Progenitor cell of endocrine pancreas (in vitro differentiated cells): Measurements from ENCODE around the gene FYB2. TPM values are rescaled to one million over a fixed set of nuclear protein-coding genes. Genes with fewer than 3 reads are reported as not detected.

Source experiments
- DNase-seq: peaks from one replicate; pipeline ENCODE4 v3.0.0; 2021; ENCODE audit warnings: low spot score; ENCODE audit not compliant: unreplicated experiment
- H3K27ac Mint-ChIP-seq: 2 replicates; pipeline ENCODE4 v1.8.0; 2021; ENCODE audit warnings: mild to moderate bottlenecking, moderate library complexity, mixed read lengths
- H3K27me3 Mint-ChIP-seq: 2 replicates; pipeline ENCODE4 v1.8.0; 2021; ENCODE audit warnings: mixed read lengths
- H3K36me3 Mint-ChIP-seq: 2 replicates; pipeline ENCODE4 v1.8.0; 2022; ENCODE audit warnings: mixed read lengths; ENCODE audit not compliant: insufficient read depth
- H3K4me1 Mint-ChIP-seq: 2 replicates; pipeline ENCODE4 v1.8.0; 2021; ENCODE audit warnings: low read depth, mixed read lengths
- H3K4me3 Mint-ChIP-seq: 2 replicates; pipeline ENCODE4 v1.8.0; 2021; ENCODE audit warnings: low read depth, mild to moderate bottlenecking, moderate library complexity, mixed read lengths
- H3K9me3 Mint-ChIP-seq: 2 replicates; pipeline ENCODE4 v1.8.0; 2021; ENCODE audit warnings: low read depth, mixed read lengths
- total RNA-seq: library from RNA; stranded (reverse); gene quantifications from 2 replicates; pipeline ENCODE4 v1.2.1, GENCODE V29; 2021
- TF ChIP-seq, protein P1 (sequence below): fragments of 200-600 bp; sonication (generic); IDR thresholded peaks from one replicate; pipeline ENCODE4 v1.5.0; 2021; ENCODE audit warnings: antibody characterized with exemption, mild to moderate bottlenecking; ENCODE audit not compliant: unreplicated experiment

The FYB2 gene
- total RNA-seq, 1 donor from 2014 or later = 9.6 TPM

DNA sequence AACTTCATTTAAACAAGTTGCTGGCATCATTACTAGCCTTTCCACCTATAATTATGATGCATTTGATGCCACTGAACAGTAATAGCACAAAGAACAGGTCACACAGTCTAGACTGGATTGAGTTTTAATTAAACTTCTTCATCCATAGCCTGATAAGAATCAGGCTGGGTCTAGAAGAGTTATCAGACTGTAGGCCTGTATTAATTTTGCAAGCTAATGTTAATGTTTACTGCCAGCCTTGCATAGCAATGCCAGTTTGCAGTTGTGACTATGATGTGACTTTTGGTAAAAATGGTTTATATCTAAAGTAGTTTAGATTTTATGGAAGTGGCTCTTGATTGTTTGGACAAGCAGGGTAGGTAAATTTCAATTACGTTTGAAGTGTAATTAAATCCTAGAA is 106.1 kb downstream of the FYB2 start:
- peaks cover 3% of the 10 kb centered on the region for H3K36me3 Mint-ChIP-seq
- H3K27ac Mint-ChIP-seq = no peak overlapping the region

DNA sequence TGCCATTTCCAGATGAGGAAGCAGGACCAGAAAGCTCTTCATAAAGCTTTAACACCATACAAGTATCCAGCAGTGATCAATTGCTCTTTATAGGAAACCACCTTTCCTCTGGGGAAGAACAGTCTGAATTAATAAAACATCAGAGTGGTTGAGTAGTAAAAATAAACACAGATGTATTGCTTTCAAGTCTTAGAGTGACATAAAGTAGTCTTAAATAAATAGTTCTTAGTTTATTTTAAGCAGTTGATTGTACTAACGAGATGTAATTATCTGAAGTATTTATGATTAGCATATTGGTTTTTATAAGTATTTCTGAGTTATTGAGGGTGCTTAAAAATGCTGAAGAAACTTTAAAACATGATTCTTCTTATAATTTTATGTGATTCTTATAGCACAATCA is 107.1 kb downstream of the FYB2 start:
- H3K9me3 Mint-ChIP-seq = no peaks in the 10 kb centered on the region
- no peak overlapping the region for H3K4me3 Mint-ChIP-seq
- H3K36me3 Mint-ChIP-seq = peaks cover 5% of the 10 kb centered on the region
- no peak for DNase-seq
- H3K4me1 Mint-ChIP-seq = peaks cover 16% of the 10 kb centered on the region
- H3K27ac Mint-ChIP-seq = no peak overlapping the region
- H3K27me3 Mint-ChIP-seq = no peaks in the 10 kb centered on the region
- TF ChIP-seq, protein P1, sequence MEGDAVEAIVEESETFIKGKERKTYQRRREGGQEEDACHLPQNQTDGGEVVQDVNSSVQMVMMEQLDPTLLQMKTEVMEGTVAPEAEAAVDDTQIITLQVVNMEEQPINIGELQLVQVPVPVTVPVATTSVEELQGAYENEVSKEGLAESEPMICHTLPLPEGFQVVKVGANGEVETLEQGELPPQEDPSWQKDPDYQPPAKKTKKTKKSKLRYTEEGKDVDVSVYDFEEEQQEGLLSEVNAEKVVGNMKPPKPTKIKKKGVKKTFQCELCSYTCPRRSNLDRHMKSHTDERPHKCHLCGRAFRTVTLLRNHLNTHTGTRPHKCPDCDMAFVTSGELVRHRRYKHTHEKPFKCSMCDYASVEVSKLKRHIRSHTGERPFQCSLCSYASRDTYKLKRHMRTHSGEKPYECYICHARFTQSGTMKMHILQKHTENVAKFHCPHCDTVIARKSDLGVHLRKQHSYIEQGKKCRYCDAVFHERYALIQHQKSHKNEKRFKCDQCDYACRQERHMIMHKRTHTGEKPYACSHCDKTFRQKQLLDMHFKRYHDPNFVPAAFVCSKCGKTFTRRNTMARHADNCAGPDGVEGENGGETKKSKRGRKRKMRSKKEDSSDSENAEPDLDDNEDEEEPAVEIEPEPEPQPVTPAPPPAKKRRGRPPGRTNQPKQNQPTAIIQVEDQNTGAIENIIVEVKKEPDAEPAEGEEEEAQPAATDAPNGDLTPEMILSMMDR = no peak

More for the DNA sequence above, 106.1 kb downstream of the FYB2 start:
- no peak for DNase-seq
- H3K27me3 Mint-ChIP-seq = no peaks in the 10 kb centered on the region
- no peak overlapping the region for H3K4me3 Mint-ChIP-seq
- peaks cover 18% of the 10 kb centered on the region for H3K4me1 Mint-ChIP-seq
- TF ChIP-seq, protein P1 = no peak
- H3K9me3 Mint-ChIP-seq = no peaks in the 10 kb centered on the region

DNA sequence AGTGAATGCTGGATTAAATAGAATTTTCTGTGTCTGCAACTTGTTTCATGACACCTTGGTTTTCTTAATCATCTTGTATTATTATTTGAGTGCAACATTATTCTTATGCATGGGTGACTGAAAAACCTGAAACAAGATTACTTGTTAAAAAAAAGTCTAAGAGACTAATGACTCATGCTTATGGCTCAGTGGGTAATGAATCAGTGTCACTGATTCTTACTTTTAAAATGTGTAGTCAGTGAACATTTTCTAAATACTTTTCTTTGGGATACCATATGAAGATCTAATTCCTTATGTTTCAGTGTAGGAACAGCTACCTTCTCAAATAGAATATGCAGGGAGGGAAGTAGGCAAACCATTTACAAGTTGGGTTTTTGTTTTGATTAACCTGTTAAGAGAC is 108.6 kb downstream of the FYB2 start:
- no peaks in the 10 kb centered on the region for H3K9me3 Mint-ChIP-seq
- TF ChIP-seq, protein P1 = no peak
- no peak overlapping the region for H3K27ac Mint-ChIP-seq
- no peak for DNase-seq
- H3K27me3 Mint-ChIP-seq = no peaks in the 10 kb centered on the region
- peaks cover 17% of the 10 kb centered on the region for H3K36me3 Mint-ChIP-seq
- H3K4me3 Mint-ChIP-seq = no peak overlapping the region
- peaks cover 16% of the 10 kb centered on the region for H3K4me1 Mint-ChIP-seq

DNA sequence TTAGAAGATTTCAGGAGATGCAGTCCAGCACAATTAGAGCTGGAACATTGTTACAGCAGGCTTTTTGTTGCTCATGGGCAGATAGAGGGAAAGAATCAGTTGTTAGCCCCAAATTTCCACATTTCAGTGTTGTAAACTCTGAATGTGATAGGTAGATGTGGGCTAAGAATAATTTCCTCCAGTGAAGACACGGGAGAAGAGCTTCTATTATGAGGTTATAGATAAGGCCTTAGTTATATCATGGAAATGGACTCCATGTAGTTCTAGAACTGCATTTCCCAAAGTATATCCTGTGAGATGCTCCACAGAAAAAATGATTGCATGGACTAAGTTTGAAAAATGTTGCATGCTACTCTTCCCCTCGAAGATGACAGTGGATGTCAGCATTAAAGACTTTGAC is 109.2 kb downstream of the FYB2 start:
- H3K27me3 Mint-ChIP-seq = no peaks in the 10 kb centered on the region

DNA sequence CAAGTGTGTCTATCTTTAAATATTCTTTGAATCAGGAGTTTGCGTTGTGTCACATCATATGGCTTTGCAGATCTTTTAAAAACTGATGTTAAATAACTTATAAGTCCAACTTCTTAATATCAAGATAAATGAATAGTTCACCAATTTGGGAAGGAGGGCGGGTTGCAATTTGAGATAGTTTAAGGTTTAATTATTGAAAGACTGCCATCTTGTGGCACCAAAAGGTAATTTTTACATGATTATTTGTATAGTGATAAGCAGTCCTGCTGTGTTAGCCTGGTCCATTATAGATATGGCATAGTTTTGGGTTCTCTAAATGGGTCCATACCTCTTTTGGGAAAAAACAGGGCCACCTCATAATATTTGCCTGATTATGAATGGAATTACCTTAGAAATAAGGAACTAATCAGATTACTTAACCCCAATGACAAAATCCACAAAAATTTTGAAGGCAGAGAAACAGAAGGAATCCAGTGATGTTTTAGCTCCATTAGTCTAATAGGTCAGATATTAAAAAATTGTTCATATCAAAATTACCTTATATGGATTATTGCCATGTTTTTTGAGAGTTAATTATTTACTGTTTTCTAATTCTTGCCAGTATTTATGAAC is 109.8 kb downstream of the FYB2 start:
- TF ChIP-seq, protein P1 = peak; percentile 76
- Mint-ChIP-seq H3K36me3 (peaks cover 21% of the 10 kb centered on the region), H3K27me3 (no peaks in the 10 kb centered on the region), H3K9me3 (no peaks in the 10 kb centered on the region), H3K4me1 (peaks cover 16% of the 10 kb centered on the region), H3K27ac (no peak overlapping the region), H3K4me3 (no peak overlapping the region)
- DNase-seq = no peak

More for the DNA sequence above, 109.2 kb downstream of the FYB2 start:
- Mint-ChIP-seq H3K36me3 (peaks cover 17% of the 10 kb centered on the region), H3K27ac (no peak overlapping the region), H3K4me3 (no peak overlapping the region), H3K9me3 (no peaks in the 10 kb centered on the region), H3K4me1 (peaks cover 16% of the 10 kb centered on the region)
- DNase-seq = no peak
- TF ChIP-seq, protein P1 = no peak
